Astrocyte (in vitro differentiated cells and primary cell): Measurements from ENCODE around the gene TBXAS1.

Source experiments
- EZH2 ChIP-seq: IDR thresholded peaks from 2 replicates; pipeline ENCODE4 v1.6.1; 2012; ENCODE audit warnings: mild to moderate bottlenecking, low read length, inconsistent platforms; ENCODE audit not compliant: insufficient read depth
- TF ChIP-seq, protein P1 (sequence below): IDR thresholded peaks from 2 replicates; pipeline ENCODE4 v1.5.1; 2011; ENCODE audit warnings: low read depth, mild to moderate bottlenecking, inconsistent platforms, low read length, moderate library complexity; ENCODE audit not compliant: insufficient read depth

DNA sequence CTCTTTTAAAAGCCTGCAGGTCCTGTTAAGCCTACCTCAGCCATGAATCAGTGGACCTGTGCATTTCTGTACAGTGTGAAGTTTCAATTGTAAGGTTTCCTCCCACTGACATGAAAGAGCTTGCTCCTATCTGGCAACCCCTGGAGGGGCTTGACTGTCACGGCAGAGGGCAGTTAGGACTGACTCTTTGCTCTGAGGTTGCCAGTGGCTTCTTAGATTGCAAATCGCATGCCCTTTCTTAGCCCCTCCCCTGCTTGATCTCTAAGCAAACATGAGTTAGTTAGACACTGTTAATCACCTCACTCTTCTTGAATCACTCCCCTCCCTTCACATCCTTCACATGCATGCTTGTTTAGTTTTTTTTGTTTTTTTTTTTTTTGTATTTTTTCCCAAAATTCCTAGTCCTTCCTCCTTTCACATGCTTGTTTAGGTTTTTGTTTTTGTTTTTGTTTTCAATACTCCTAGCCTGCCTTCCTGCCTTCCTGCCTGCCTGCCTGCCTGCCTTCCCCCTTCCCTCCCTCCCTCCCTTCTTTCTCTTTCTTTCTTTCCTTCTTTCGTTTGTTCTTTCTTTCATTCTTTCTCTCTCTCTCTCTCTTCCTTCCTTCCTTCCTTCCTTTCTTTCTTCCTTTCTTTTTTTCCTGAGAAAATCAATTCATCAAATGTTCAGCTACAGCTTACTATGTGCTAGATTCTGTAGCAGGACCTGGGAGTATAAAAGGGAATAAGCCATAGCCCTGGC lies 45.2 kb upstream of the TBXAS1 start:
- TF ChIP-seq, protein P1, sequence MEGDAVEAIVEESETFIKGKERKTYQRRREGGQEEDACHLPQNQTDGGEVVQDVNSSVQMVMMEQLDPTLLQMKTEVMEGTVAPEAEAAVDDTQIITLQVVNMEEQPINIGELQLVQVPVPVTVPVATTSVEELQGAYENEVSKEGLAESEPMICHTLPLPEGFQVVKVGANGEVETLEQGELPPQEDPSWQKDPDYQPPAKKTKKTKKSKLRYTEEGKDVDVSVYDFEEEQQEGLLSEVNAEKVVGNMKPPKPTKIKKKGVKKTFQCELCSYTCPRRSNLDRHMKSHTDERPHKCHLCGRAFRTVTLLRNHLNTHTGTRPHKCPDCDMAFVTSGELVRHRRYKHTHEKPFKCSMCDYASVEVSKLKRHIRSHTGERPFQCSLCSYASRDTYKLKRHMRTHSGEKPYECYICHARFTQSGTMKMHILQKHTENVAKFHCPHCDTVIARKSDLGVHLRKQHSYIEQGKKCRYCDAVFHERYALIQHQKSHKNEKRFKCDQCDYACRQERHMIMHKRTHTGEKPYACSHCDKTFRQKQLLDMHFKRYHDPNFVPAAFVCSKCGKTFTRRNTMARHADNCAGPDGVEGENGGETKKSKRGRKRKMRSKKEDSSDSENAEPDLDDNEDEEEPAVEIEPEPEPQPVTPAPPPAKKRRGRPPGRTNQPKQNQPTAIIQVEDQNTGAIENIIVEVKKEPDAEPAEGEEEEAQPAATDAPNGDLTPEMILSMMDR: no peak
- no peak for TF ChIP-seq EZH2
